Progenitor cell of endocrine pancreas (in vitro differentiated cells): ENCODE results near the gene SPEN. TPM values are rescaled to one million over a fixed set of nuclear protein-coding genes. Genes with fewer than 3 reads are reported as not detected.
"Not testable (repeated sequence)": the region's sequence is repeated elsewhere in the genome, so short reads cannot be mapped to it uniquely, and the experiment has no call there.

Source experiments
- DNase-seq: peaks from one replicate; pipeline ENCODE4 v3.0.0; 2021; ENCODE audit warnings: low spot score; ENCODE audit not compliant: unreplicated experiment
- H3K27ac Mint-ChIP-seq: 2 replicates; pipeline ENCODE4 v1.8.0; 2021; ENCODE audit warnings: mild to moderate bottlenecking, moderate library complexity, mixed read lengths
- H3K27me3 Mint-ChIP-seq: 2 replicates; pipeline ENCODE4 v1.8.0; 2021; ENCODE audit warnings: mixed read lengths
- H3K36me3 Mint-ChIP-seq: 2 replicates; pipeline ENCODE4 v1.8.0; 2022; ENCODE audit warnings: mixed read lengths; ENCODE audit not compliant: insufficient read depth
- H3K4me1 Mint-ChIP-seq: 2 replicates; pipeline ENCODE4 v1.8.0; 2021; ENCODE audit warnings: low read depth, mixed read lengths
- H3K4me3 Mint-ChIP-seq: 2 replicates; pipeline ENCODE4 v1.8.0; 2021; ENCODE audit warnings: low read depth, mild to moderate bottlenecking, moderate library complexity, mixed read lengths
- H3K9me3 Mint-ChIP-seq: 2 replicates; pipeline ENCODE4 v1.8.0; 2021; ENCODE audit warnings: low read depth, mixed read lengths
- total RNA-seq: library from RNA; stranded (reverse); gene quantifications from 2 replicates; pipeline ENCODE4 v1.2.1, GENCODE V29; 2021
- TF ChIP-seq, protein P1 (sequence below): fragments of 200-600 bp; sonication (generic); IDR thresholded peaks from one replicate; pipeline ENCODE4 v1.5.0; 2021; ENCODE audit warnings: antibody characterized with exemption, mild to moderate bottlenecking; ENCODE audit not compliant: unreplicated experiment

Gene SPEN
- total RNA-seq, 1 donor from 2014 or later, result 55.8 TPM

DNA sequence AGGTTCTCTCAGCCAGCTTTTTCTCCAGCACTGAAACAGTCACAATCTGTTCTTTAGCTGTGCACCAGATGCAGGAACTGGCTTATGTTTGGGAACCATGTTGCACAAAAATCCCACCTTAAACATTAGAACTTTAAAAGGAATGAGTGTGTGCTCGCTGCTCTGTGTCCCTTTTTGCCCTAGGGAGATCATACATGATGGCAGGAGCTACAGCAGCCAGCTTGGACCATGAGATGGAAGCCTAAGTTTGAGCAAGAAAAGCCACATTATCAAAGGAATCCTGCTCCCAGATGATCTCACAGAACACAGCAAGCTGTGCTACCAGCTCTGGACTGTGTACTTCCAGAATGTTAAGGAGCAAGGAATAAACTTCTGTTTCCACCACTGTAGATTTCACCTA, 124.9 kb downstream of the SPEN start:
- H3K27ac Mint-ChIP-seq, result no peak overlapping the region
- H3K4me3 Mint-ChIP-seq, result no peak overlapping the region
- H3K9me3 Mint-ChIP-seq, result peaks cover 15% of the 10 kb centered on the region
- H3K27me3 Mint-ChIP-seq, result no peaks in the 10 kb centered on the region
- H3K4me1 Mint-ChIP-seq, result peaks cover 6% of the 10 kb centered on the region
- DNase-seq, result no peak
- H3K36me3 Mint-ChIP-seq, result peaks cover 35% of the 10 kb centered on the region
- TF ChIP-seq, protein P1, sequence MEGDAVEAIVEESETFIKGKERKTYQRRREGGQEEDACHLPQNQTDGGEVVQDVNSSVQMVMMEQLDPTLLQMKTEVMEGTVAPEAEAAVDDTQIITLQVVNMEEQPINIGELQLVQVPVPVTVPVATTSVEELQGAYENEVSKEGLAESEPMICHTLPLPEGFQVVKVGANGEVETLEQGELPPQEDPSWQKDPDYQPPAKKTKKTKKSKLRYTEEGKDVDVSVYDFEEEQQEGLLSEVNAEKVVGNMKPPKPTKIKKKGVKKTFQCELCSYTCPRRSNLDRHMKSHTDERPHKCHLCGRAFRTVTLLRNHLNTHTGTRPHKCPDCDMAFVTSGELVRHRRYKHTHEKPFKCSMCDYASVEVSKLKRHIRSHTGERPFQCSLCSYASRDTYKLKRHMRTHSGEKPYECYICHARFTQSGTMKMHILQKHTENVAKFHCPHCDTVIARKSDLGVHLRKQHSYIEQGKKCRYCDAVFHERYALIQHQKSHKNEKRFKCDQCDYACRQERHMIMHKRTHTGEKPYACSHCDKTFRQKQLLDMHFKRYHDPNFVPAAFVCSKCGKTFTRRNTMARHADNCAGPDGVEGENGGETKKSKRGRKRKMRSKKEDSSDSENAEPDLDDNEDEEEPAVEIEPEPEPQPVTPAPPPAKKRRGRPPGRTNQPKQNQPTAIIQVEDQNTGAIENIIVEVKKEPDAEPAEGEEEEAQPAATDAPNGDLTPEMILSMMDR, result no peak

DNA sequence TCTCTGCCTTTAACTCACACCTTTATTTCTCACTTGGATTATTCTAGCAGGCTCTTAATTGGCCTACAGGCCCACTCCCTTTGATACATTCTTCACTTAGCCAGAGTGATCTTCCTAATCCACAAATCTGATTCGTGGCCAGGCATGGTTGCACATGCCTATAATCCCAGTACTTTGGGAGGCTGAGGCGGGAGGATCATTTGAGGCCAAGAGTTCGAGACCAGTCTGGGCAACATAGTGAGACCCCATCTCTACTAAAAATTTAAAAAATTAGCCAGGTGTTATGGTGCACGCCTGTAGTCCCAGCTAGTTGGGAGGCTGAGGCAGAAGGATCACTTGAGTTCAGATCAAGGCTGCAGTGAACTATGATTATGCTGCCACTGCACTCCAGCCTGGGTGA, 126.3 kb downstream of the SPEN start:
- no peak for DNase-seq
- no peaks in the 10 kb centered on the region for H3K27me3 Mint-ChIP-seq
- peaks cover 28% of the 10 kb centered on the region for H3K36me3 Mint-ChIP-seq
- H3K27ac Mint-ChIP-seq, result no peak overlapping the region
- no peak overlapping the region for H3K4me3 Mint-ChIP-seq
- peaks cover 6% of the 10 kb centered on the region for H3K4me1 Mint-ChIP-seq
- peaks cover 16% of the 10 kb centered on the region for H3K9me3 Mint-ChIP-seq
- TF ChIP-seq, protein P1, result no peak

- Mint-ChIP-seq H3K27ac (peak overlapping the region; percentile 89), H3K9me3 (peaks cover 12% of the 10 kb centered on the region), H3K36me3 (peaks cover 21% of the 10 kb centered on the region), H3K27me3 (no peaks in the 10 kb centered on the region), H3K4me1 (peaks cover 6% of the 10 kb centered on the region), H3K4me3 (peak overlapping the region; percentile 85)
- no peak for DNase-seq
- TF ChIP-seq, protein P1, result no peak
Observed at GRCh38 chr1:15974855-15975254, 127.3 kb downstream of the SPEN start.

- Mint-ChIP-seq H3K36me3 (peaks cover 16% of the 10 kb centered on the region), H3K27me3 (no peaks in the 10 kb centered on the region), H3K4me1 (peaks cover 6% of the 10 kb centered on the region), H3K9me3 (peaks cover 9% of the 10 kb centered on the region), H3K4me3 (peak overlapping the region; percentile 85), H3K27ac (peak overlapping the region; percentile 89)
- TF ChIP-seq, protein P1, result peak; percentile 40
- peak; percentile 44 for DNase-seq
Observed at GRCh38 chr1:15975358-15975804, 127.9 kb downstream of the SPEN start.

DNA sequence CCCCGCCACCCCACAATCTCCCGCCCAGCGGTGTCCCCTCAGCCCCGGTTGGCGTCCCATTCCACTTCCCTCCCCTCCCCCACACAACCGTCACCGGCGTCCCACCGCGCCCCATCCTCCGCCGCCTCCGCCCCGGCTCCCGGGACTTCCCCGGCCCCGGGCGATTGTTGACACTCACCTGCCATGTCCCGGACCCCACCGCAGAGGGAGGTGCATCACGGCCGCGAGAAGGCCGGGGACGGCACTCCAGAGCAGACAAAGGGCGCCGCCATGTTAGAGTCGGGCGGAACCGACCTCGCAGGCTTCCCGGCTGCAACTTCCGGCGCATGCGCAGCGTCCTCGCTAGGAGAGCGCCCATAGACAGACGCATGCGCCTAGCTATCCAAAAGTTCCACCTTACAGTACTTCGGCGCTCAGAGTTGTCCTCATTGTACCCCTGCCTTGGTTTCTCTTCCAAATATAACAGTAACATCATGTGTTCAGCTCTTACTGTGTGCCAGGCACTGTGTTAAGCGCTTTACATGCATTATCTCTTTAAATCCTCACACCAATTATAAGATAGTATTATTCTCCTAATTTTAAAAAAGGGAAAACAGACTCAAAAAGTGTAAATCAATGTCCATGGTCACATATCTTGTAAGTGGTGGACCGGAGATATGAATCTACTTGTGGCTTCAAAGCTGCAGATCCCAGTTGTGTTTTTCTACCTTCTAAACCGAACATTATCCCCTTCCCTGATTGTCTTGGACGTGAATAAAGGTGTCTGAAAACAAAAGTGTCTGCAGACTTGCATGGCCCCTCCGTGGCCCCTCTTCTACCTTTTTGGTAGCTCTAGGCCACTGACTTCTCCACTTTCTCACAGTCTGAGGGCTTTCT, 128.5 kb downstream of the SPEN start, which contains the start of gene ZBTB17:
Gene ZBTB17 (minus strand): TSS at position 297 of the 876 bp plus-strand sequence. CDS start 27,606 bp downstream, outside the sequence.
- H3K4me3 Mint-ChIP-seq, result peak within 1 kb of the TSS; percentile 86

DNA sequence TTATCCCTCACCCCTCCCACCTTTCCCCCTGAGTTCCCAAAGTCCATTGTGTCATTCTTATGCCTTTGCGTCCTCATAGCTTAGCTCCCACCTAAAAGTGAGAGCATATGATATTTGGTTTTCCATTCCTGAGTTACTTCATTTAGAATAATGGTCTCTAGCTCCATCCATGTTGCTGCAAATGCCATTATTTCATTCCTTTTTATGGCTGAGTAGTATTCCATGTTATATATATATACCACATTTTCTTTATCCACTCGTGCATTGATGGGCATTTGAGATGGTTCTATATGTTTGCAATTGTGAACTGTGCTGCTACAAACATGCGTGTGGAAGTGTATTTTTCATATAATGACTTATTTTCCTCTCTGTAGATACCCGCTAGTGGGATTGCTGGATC, 130.4 kb downstream of the SPEN start:
- H3K36me3 Mint-ChIP-seq, H3K4me3 Mint-ChIP-seq, H3K4me1 Mint-ChIP-seq: not testable (repeated sequence)

More for the DNA sequence above, 128.5 kb downstream of the SPEN start, which contains the start of gene ZBTB17:
- Mint-ChIP-seq H3K27ac (peak within 1 kb of the TSS; percentile 93), H3K27me3 (peaks cover 2% of the 10 kb centered on the region), H3K9me3 (peaks cover 9% of the 10 kb centered on the region), H3K36me3 (peaks cover 12% of the 10 kb centered on the region), H3K4me1 (peaks cover 6% of the 10 kb centered on the region)
- peak; percentile 87 for DNase-seq
- TF ChIP-seq, protein P1, result no peak

More for the DNA sequence above, 130.4 kb downstream of the SPEN start:
- H3K27me3 Mint-ChIP-seq, DNase-seq, H3K27ac Mint-ChIP-seq: not testable (repeated sequence)
- H3K9me3 Mint-ChIP-seq, result peaks cover 10% of the 10 kb centered on the region
